Kidney epithelial cell (primary cell): ENCODE measurements around the gene PRX. TPM values are rescaled to one million over a fixed set of nuclear protein-coding genes. Genes with fewer than 3 reads are reported as not detected.
A peak's percentile ranks its signal among the peaks of the same experiment; 100 is the strongest.
"Not testable (repeated sequence)": the region's sequence is repeated elsewhere in the genome, so short reads cannot be mapped to it uniquely, and the experiment has no call there.

Experiments
- DNase-seq: peaks from one replicate; pipeline ENCODE4 v3.0.0-alpha.2; 2010; ENCODE audit warnings: low read depth
- H3K27me3 ChIP-seq: 2 replicates; pipeline ENCODE4 v1.6.0; 2011; ENCODE audit warnings: low read length; ENCODE audit not compliant: control insufficient read depth, insufficient read depth
- H3K36me3 ChIP-seq: 2 replicates; pipeline ENCODE4 v1.5.1; 2011; ENCODE audit warnings: low read length; ENCODE audit not compliant: control insufficient read depth, insufficient read depth
- H3K4me3 ChIP-seq: 2 replicates; pipeline ENCODE4 v1.5.1; 2011; ENCODE audit warnings: low read depth, mild to moderate bottlenecking, control low read depth, low read length
- total RNA-seq: library from RNA; depleted of rRNA; stranded (reverse); fragments of >200 nt; gene quantifications from 2 replicates; pipeline ENCODE4 v1.2.3, GENCODE V29; 2015
- TF ChIP-seq, protein P1 (sequence below): IDR thresholded peaks from 2 replicates; pipeline ENCODE4 v1.5.1; 2011; ENCODE audit warnings: mild to moderate bottlenecking, moderate library complexity, low read length, control low read depth, inconsistent platforms; ENCODE audit not compliant: insufficient read depth, poor library complexity, severe bottlenecking

PRX gene
- total RNA-seq, 1 donor from 2014 or later: 2.7 TPM

DNA sequence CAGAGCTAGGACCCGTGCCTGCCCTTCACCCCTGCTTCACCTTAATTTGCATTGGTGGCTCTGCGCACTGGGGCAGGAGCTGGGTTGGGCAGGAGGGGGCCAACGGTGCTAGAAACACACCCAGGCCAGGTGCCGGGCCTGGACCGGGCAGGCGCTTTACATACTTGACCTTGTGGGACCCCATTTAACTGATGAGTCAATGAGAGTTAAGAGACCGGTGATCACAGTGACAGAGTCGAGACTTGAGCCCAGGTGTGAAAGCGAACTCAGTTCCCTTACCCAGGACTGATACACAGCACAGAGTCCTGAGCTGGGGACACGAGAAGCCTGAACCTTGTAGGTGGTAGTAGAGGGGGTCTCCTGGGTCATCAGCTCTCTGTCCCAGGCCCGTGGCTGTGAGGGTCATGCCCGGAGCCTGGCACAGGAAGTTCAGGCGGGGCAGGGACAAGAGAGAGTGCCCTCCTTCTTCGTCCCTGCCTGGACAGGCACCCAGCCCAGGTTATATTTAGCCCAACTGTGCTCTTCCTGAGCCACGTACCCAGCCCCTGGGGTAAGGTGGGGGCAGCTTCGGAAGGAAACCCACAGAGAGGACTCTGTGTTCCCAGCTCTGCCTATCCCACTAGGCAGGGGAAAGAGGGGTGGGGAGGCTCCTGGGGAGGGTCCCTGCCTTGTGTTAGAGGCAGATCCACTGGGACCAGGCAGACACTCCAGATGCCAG is 1.9 kb downstream of the PRX start:
- Histone ChIP-seq H3K36me3 (no peaks in the 10 kb centered on the region), H3K4me3 (no peak overlapping the region), H3K27me3 (no peaks in the 10 kb centered on the region)
- TF ChIP-seq, protein P1, sequence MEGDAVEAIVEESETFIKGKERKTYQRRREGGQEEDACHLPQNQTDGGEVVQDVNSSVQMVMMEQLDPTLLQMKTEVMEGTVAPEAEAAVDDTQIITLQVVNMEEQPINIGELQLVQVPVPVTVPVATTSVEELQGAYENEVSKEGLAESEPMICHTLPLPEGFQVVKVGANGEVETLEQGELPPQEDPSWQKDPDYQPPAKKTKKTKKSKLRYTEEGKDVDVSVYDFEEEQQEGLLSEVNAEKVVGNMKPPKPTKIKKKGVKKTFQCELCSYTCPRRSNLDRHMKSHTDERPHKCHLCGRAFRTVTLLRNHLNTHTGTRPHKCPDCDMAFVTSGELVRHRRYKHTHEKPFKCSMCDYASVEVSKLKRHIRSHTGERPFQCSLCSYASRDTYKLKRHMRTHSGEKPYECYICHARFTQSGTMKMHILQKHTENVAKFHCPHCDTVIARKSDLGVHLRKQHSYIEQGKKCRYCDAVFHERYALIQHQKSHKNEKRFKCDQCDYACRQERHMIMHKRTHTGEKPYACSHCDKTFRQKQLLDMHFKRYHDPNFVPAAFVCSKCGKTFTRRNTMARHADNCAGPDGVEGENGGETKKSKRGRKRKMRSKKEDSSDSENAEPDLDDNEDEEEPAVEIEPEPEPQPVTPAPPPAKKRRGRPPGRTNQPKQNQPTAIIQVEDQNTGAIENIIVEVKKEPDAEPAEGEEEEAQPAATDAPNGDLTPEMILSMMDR: no peak
- DNase-seq: no peak

DNA sequence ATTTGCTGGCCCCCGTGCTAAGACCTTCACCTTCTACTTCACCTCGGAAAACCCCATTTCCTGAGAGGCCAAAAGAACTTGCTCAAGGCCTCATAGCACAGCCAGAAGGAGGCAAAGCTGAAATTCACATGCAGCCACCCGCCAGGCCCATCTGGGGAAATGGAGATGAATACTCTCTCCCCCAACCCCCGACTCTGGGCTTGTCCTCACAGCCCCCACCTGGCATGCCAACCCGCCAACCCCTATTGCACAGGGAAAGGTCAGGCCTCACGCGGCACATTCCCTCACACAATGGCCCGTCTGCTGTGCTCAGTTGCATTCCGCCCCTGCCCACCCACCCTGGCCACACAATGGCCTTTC is 3.2 kb downstream of the PRX start:
- TF ChIP-seq, protein P1: no peak
- DNase-seq: no peak
- no peaks in the 10 kb centered on the region for H3K27me3 ChIP-seq
- H3K4me3 ChIP-seq: no peak overlapping the region
- no peaks in the 10 kb centered on the region for H3K36me3 ChIP-seq

DNA sequence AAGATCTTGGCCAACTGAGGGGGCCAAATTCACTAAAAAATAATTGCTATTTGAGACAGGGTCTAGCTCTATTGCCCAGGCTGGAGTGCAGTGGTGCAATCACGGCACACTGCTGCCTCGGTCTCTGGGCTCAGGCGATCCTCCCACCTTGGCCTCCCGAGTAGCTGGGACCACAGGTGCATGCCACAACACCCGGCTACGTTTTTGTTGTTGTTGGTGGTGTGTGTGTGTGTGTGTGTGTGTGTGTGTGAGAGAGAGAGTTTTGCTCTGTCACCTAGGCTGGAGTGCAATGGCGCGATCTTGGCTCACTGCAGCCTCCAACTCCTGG is 4.6 kb downstream of the PRX start:
- H3K4me3 ChIP-seq, DNase-seq, H3K36me3 ChIP-seq, H3K27me3 ChIP-seq: not testable (repeated sequence)

DNA sequence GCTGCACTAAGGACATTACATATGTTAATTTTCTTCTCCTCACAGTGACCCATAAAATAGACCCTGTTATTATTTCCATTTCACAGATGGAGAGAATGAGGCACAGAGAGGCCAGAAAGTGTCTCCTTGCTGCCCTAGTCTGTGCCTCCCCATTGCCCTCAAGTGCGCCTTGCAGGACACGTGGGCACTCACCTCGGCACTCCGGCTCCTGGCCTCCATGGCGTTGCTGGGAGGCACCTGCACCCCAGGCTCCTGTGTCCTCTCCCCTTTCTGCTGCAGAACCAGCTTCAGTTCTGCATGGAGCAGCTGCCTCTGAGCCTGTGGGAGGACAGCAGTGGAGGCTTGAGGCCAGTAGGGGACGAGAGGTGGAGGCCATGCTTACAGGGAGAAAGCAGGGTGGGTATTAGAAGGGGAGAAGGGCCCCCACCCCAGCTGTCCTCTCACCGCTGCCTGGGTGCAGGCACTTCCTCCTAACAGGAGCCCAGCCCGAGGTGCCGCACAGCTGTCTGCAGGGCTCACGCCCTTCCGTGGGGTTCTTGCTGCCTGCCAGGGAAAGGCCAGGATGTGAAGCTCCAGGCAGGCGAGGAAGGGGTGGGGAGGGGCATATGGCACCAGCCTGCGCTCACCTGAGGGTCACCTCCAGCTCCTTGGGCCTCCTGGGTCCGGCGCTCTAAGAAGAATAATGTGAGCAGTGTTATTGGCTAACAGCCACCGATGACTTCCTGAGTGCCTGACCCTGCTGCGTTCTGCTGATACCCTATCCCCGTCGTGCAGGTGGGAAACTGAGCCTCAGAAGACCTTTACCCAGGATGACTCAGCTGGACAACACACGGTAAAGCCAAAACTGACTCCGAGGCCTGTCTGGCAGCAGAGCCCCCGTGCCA is 5.2 kb downstream of the PRX start:
- TF ChIP-seq, protein P1: no peak
- H3K27me3 ChIP-seq: no peaks in the 10 kb centered on the region
- H3K4me3 ChIP-seq: no peak overlapping the region
- H3K36me3 ChIP-seq: no peaks in the 10 kb centered on the region
- DNase-seq: no peak

DNA sequence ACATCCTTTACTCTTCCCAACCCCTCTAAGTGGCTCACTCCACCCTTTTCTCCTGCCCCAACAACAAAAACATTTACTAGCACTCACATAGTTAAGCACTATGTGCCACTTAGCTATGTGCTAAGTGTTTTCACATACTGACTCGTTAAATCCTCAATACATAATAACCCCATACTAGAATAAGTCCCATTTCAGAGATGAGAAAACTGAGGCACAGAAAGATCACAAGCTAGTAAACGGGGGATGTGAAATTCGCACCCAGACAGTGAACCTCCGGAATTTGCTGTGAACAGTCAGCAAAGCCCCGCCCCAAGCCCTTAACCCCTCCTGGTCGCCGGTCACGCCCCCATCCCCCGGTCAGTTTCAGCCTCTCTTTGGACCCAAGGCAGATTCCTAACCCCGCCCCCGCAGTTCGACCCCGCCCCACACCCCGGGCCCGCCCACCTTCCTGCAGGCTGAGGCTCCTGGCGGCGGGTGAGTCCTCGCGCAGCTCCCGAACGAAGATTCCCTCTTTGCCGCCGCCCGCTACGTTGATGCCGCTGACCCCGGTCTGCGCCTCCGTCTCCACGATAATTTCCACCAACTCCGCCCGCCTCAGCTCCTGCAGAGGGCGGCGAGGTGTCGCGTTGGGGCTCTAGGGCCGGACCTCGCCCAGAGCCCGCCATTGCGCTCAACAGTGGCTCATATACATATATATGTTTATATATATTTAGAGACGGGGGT is 9.8 kb downstream of the PRX start:
- TF ChIP-seq, protein P1: no peak
- Histone ChIP-seq H3K4me3 (peak overlapping the region; percentile 46), H3K36me3 (no peaks in the 10 kb centered on the region), H3K27me3 (peaks cover 3% of the 10 kb centered on the region)
- peak; percentile 74 for DNase-seq

DNA sequence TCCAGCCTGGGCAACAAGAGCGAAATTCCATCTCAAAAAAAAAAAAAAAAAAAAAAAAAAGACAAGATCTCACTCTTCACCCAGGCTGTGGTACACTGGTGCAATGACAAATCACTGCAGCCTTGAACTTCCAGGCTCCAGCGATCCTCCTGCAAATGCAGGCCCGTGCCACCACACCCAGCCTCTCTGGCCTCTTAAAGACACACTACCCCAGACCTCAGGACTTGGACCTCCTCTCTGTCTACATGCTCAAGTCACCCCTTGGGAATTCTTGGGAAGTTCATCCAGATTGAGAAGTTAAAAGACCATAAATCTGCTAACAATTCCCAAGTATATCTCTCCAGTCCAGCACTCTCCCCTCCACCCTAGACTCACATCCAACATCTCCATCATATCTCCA is 12.6 kb downstream of the PRX start:
- no peak overlapping the region for H3K4me3 ChIP-seq
- H3K27me3 ChIP-seq: peaks cover 13% of the 10 kb centered on the region
- DNase-seq: no peak
- no peaks in the 10 kb centered on the region for H3K36me3 ChIP-seq
- TF ChIP-seq, protein P1: no peak
